Measurements from ENCODE around the gene SLC7A4. TPM values are rescaled to one million over a fixed set of nuclear protein-coding genes. Genes with fewer than 3 reads are reported as not detected.

SLC7A4 gene
- total RNA-seq, 1 donor from 2014 or later = not detected

DNA sequence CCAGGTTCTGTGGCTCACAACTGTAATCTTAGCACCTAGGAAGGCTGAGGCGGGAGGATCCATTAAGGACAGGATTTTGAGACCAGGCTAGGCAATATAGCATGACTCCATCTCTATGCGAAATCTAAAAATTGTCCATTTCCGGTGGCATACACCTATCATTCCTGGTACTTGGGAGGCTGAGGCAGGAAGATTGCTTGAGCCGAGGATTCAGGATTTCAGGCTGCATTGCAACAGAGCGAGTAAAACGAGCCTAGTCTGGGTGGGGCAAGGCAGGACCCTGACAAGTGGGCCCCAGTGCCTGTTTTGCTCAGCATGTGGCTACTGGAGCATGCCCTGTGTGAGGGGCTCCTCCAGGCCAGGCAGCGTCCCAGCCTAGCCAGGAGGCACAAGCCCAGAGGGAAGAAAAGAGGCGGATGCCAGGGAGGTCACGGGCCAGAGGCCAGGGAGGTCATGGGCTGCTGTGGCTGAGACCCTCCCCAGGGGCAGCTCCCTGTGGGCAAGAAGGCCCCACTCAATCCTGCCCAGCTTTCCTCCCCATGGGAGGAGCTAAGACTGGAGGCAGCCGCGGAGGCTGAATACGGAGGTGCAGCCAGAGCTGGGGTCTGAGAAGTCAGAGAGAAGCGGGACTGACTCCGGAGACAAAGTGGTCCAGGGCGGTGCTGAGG, 21.8 kb upstream of the SLC7A4 start:
- no peaks in the 10 kb centered on the region for H3K79me2 ChIP-seq (ENCODE audit: low read depth)
- H3F3A ChIP-seq (ENCODE audit: low read depth) = no peaks in the 10 kb centered on the region
- no peak overlapping the region for H3K4me2 ChIP-seq
- no peaks in the 10 kb centered on the region for H4K20me1 ChIP-seq (ENCODE audit: low read depth)
- no peak for DNase-seq (ENCODE audit: low spot score)
- H3K27ac ChIP-seq = no peak overlapping the region
- Mint-ChIP-seq H3K27ac (peak overlapping the region; percentile 76), H3K36me3 (no peaks in the 10 kb centered on the region), H3K9me3 (no peaks in the 10 kb centered on the region), H3K4me1 (peaks cover 42% of the 10 kb centered on the region), H3K4me3 (no peak overlapping the region), H3K27me3 (ENCODE audit: insufficient read depth, low read depth) (peaks cover 7% of the 10 kb centered on the region)
- no peaks in the 10 kb centered on the region for H3K27me3 ChIP-seq
- no peaks in the 10 kb centered on the region for H3K9me3 ChIP-seq (ENCODE audit: low read depth)
- TF ChIP-seq, protein P1, sequence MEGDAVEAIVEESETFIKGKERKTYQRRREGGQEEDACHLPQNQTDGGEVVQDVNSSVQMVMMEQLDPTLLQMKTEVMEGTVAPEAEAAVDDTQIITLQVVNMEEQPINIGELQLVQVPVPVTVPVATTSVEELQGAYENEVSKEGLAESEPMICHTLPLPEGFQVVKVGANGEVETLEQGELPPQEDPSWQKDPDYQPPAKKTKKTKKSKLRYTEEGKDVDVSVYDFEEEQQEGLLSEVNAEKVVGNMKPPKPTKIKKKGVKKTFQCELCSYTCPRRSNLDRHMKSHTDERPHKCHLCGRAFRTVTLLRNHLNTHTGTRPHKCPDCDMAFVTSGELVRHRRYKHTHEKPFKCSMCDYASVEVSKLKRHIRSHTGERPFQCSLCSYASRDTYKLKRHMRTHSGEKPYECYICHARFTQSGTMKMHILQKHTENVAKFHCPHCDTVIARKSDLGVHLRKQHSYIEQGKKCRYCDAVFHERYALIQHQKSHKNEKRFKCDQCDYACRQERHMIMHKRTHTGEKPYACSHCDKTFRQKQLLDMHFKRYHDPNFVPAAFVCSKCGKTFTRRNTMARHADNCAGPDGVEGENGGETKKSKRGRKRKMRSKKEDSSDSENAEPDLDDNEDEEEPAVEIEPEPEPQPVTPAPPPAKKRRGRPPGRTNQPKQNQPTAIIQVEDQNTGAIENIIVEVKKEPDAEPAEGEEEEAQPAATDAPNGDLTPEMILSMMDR (IDR thresholded peaks at IDR 0.05) = no peak
- TF ChIP-seq EZH2phosphoT487 (IDR thresholded peaks at IDR 0.05) (no peak), EZH2 (IDR thresholded peaks at IDR 0.05) (no peak)
- H3K4me1 ChIP-seq = no peaks in the 10 kb centered on the region
- H3K36me3 ChIP-seq = no peaks in the 10 kb centered on the region
- H3K4me3 ChIP-seq = no peak overlapping the region
- no peak overlapping the region for H3K9ac ChIP-seq
- H2AFZ ChIP-seq (replicated peaks) = no peak overlapping the region

DNA sequence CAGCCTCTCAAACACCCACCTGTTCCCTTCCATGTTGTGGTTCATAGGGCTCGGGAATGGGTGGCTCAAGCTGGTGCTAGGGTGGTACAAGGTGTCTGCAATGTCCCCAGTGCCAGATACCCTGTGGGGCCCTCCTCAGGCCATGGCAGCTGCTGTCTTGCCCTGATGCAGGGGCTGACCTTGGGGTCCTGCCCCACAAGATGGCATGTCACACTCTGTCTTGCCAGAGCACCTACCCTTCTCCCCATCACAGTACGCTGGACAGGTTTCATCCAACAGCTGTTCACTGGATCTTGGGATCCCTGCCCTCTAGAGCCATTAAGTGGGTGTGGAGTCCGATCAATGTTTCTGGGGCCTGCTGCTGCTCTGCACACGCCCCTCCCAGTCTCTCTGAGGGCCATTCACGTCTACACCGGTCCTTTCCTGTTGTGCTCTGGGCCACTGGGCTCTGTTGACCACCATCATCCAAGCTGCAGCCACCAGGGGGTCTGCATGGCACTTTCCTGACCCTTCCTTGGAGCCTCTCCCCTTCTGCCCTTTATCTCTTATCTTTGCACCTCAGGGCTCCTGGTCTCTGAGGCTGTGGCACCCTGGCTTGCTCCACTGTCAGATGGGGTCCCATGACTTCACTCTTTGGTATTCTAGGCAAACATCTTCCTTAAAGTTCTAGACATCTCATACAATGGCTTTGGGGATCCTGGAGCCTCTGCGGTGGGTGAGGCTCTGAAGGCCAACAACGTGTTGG, 20.5 kb upstream of the SLC7A4 start:
- H3K4me3 Mint-ChIP-seq = no peak overlapping the region
- Histone ChIP-seq H3K4me3 (no peak overlapping the region), H3K27me3 (no peaks in the 10 kb centered on the region), H3K9me3 (ENCODE audit: low read depth) (no peaks in the 10 kb centered on the region), H4K20me1 (ENCODE audit: low read depth) (no peaks in the 10 kb centered on the region), H3F3A (ENCODE audit: low read depth) (no peaks in the 10 kb centered on the region), H3K4me1 (no peaks in the 10 kb centered on the region), H3K36me3 (no peaks in the 10 kb centered on the region), H3K79me2 (ENCODE audit: low read depth) (no peaks in the 10 kb centered on the region), H2AFZ (replicated peaks) (no peak overlapping the region), H3K4me2 (no peak overlapping the region), H3K9ac (no peak overlapping the region), H3K27ac (no peak overlapping the region)
- peaks cover 7% of the 10 kb centered on the region for H3K27me3 Mint-ChIP-seq (ENCODE audit: insufficient read depth, low read depth)
- TF ChIP-seq, protein P1 (IDR thresholded peaks at IDR 0.05) = no peak
- no peak for TF ChIP-seq EZH2phosphoT487 (IDR thresholded peaks at IDR 0.05)
- no peak for TF ChIP-seq EZH2 (IDR thresholded peaks at IDR 0.05)
- H3K9me3 Mint-ChIP-seq = no peaks in the 10 kb centered on the region
- H3K27ac Mint-ChIP-seq = peak overlapping the region; percentile 70
- no peaks in the 10 kb centered on the region for H3K36me3 Mint-ChIP-seq
- H3K4me1 Mint-ChIP-seq = peaks cover 42% of the 10 kb centered on the region
- DNase-seq (ENCODE audit: low spot score) = no peak

DNA sequence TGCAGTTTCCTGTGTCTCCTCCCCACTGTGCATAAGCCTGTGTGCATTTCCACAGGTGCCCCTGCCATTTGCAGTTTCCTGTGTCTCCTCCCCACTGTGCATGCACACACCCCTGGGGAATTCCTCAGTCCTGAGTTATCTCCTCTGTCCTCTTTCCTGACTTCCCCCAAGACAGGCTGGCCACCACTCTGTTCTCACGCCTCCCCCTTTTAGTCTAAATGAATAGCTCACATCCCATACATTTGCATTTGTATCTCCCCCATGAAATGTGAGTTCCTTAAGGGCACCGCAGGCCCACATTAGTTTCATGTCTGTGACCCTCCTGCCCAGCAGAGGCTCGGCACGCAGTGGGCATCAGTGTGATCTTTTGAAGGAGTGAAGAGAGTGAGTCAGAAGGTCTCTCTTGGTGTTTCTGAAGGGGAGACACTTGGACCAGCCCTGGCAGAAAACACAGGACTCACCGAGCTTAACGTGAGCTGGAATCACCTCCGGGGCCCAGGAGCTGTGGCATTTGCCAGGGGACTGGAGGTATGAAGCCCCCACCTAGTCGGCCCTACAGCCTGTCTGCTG, 19.6 kb upstream of the SLC7A4 start:
- no peaks in the 10 kb centered on the region for H3K36me3 ChIP-seq
- peak overlapping the region; percentile 26 for H2AFZ ChIP-seq (replicated peaks)
- H3K27ac ChIP-seq = no peak overlapping the region
- Mint-ChIP-seq H3K27me3 (ENCODE audit: insufficient read depth, low read depth) (peaks cover 7% of the 10 kb centered on the region), H3K9me3 (no peaks in the 10 kb centered on the region), H3K27ac (peak overlapping the region; percentile 50), H3K4me1 (peaks cover 43% of the 10 kb centered on the region), H3K4me3 (no peak overlapping the region), H3K36me3 (no peaks in the 10 kb centered on the region)
- H3K79me2 ChIP-seq (ENCODE audit: low read depth) = no peaks in the 10 kb centered on the region
- no peaks in the 10 kb centered on the region for H3K9me3 ChIP-seq (ENCODE audit: low read depth)
- no peaks in the 10 kb centered on the region for H3F3A ChIP-seq (ENCODE audit: low read depth)
- H3K4me2 ChIP-seq = no peak overlapping the region
- H4K20me1 ChIP-seq (ENCODE audit: low read depth) = no peaks in the 10 kb centered on the region
- no peaks in the 10 kb centered on the region for H3K27me3 ChIP-seq
- H3K4me3 ChIP-seq = no peak overlapping the region
- TF ChIP-seq, protein P1 (IDR thresholded peaks at IDR 0.05) = no peak
- TF ChIP-seq EZH2phosphoT487 (IDR thresholded peaks at IDR 0.05) = no peak
- no peak for TF ChIP-seq EZH2 (IDR thresholded peaks at IDR 0.05)
- no peak for DNase-seq (ENCODE audit: low spot score)
- no peaks in the 10 kb centered on the region for H3K4me1 ChIP-seq
- no peak overlapping the region for H3K9ac ChIP-seq

Data from neural progenitor cell (in vitro differentiated cells).